Measurements from ENCODE around the gene AS3MT.
"Not testable (repeated sequence)": the region's sequence is repeated elsewhere in the genome, so short reads cannot be mapped to it uniquely, and the experiment has no call there.

Gene AS3MT
- 0 to 0.07 (median 0) reads per million in 18 experiments for total RNA-seq

DNA sequence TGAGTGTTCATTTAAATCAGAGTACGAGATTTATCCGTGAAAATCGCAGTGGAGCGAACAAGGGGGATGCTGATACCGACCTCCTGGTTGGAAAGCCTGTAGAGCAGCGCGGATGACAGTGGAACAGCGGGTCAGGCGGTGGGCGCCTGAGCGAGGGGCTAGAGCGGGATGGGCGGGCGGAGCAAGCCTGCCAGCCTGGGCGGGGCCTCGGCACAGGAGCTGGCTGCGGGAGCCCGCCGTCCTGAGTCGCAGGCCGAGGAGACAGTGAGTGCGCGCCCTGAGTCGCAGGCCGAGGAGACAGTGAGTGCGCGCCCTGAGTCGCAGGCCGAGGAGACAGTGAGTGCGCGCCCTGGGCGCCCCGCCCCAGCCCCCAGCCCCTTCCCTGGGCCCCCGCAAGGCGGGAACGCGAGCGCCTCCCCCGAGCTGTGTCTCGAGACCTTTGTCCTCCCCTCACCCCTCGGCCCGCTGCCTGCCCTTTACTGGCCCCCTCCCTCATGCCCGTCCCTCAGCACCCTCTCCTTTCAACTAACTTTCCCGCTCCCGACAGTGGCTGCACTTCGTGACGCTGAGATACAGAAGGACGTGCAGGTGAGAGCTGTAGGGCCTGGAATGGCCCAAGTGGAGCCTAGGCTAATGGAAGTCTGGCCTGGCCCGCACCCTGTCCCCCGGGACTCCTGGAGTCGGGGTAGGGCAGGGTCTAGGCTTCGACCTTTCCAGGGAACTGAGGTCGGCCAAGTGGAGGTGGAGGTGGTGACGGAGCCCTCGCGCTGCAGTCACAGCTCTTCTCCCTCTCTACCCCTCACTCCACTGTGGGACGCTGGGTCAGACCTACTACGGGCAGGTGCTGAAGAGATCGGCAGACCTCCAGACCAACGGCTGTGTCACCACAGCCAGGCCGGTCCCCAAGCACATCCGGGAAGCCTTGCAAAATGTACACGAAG lies at the start of gene AS3MT:
Gene AS3MT (plus strand): TSS at position 213 of the 941 bp plus-strand sequence. CDS start 123 bp downstream, at position 336.
- no peak for DNase-seq

- DNase-seq: not testable (repeated sequence)
These were observed 49.3 kb upstream of the AS3MT start for GRCh38 chr10:102820008-102820407.

- DNase-seq: no peak
These were observed 47.0 kb upstream of the AS3MT start for GRCh38 chr10:102822222-102822621.

DNA sequence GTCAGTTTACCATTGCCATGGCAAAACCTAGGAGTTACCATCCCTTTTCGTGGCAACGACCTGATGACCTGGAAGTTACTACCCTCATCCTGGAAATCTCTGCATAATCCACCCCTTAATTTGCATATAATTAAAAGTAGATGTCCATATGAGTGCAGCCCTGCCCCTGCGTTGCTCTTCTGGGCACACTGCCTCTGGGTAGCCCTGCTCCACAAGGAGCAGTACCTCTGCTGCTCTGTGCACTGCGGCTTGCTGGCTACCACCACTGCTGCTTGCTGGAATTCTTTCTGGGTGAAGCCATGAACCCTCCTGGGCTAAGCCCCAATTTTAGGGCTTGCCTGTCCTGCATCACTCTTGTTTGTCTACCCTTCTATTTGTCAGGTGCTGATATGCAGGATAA lies 44.6 kb upstream of the AS3MT start:
- DNase-seq: no peak

DNA sequence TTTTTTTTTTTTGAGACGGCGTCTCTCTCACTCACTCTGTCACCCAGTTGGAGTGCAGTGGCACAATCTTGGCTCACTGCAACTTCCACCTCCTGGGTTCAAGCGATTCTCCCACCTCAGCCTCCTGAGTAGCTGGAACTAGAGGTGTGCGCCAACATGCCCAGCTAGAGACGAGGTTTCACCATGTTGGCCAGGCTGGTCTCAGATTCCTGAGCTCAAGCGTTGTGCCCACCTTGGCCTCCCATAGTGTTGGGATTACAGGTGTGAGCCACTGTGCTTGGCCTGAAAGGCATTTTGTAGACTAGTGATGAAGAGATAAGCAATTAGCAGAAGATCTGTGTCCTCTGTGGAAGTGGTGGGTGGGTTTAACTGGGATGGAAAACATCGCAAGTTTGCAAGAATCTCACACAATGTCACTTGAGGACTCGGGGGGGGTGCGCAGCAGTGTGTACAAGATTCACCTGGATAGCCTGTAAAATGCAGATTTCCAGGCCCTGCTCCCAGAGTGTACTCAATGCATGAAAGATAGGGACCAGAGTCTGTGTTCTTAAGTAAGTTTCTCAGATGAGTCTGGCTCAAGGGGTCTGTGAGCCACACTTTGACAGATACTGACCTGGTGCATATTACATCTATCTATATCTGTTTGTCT lies 43.0 kb upstream of the AS3MT start:
- no peak for DNase-seq

DNA sequence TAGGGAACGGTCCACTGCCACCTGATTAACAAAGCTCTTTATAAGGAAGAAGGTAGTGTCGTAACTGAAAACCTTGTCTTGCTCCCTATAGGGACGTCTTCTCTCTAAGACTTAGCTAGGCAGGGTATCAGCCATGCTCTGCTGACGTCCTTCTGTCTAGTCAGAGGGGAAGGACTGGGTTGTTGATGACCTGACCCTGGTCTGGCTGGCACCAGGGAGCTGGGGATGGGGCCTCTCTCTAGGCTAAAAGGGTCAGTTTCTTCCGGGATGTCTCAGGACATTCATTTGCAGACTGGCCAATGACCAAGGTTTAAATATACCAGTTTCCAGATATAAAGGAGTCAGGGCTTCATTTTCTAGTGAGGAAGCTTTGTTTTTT lies 41.7 kb upstream of the AS3MT start:
- no peak for DNase-seq

GRCh38 chr10:102831322-102832071 lies 37.8 kb upstream of the AS3MT start:
- DNase-seq: no peak

- DNase-seq: no peak
These were observed 37.0 kb upstream of the AS3MT start for GRCh38 chr10:102832248-102832647.

- DNase-seq: no peak
These were observed 36.3 kb upstream of the AS3MT start for GRCh38 chr10:102832987-102833386.

DNA sequence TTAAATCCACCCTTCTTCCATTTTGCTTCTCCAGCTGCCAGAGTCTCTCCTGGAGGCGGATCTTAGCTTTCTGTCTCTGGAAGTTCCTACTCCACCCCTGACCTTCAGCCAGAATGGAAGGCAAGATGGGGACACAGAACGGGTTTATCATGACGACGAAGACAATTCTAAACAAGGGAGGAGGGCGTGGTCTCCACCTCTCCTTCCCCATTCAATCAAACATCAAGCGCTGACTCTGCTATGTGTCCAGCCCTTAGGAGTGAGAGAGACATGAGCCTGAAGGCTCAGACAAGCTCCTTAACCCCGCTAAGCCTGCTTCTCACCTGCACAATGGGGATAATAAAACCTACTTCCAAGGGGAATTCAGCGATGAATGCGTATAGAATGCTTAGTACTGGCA lies 35.1 kb upstream of the AS3MT start:
- no peak for DNase-seq

DNA sequence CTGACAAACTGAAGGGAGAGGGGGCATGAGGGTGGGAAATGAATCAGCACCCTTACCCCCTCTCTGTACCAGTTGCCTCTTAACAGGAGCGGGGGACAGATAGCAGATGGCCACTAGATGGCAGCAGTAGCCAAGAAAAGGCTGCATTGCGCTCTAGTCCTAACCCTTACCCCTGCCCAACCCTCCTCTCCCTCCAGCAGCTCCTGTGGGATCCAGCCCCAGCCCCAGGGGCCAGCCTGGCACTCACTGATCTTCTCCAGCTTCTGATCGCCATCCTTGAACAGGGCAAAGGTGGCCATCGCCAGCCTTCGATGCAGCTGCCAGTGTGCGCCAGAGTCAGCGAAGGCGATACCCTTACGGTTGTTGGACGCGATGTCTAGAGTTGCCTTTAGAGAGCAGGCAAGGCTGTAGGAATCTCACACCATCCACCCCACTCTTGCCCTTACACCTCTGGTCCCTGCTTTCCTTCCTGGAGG lies 34.2 kb upstream of the AS3MT start:
- DNase-seq: peak; percentile 77 to 79

DNA sequence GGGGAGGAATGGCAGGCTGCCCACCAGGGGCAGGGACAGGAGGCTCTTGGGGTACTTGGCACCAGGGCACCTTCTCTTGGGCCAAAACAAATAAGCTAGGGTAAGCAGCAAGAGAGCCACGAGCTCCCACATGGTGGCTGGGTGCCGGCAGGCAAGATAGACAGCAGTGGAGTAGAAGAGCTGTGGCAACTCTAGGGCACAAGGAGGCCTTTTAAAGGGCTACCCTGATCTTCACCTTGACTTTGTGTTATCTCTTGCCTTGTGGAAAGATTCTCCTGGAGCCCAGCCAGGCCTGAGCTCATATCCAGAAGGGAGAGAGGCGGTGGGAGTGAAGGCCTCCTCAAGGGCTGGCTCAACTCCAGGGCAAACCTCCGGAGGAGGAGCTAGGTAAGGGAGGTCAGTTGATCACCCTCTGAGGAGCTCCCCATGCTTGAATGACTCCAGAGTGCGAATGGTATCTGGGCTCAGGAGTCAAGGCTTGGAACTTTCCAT lies 32.0 kb upstream of the AS3MT start, which contains the start of gene CYP17A1:
Gene CYP17A1 (minus strand): TSS at position 184 of the 492 bp plus-strand sequence. CDS start 52 bp downstream, at position 132.
- DNase-seq: no peak

DNA sequence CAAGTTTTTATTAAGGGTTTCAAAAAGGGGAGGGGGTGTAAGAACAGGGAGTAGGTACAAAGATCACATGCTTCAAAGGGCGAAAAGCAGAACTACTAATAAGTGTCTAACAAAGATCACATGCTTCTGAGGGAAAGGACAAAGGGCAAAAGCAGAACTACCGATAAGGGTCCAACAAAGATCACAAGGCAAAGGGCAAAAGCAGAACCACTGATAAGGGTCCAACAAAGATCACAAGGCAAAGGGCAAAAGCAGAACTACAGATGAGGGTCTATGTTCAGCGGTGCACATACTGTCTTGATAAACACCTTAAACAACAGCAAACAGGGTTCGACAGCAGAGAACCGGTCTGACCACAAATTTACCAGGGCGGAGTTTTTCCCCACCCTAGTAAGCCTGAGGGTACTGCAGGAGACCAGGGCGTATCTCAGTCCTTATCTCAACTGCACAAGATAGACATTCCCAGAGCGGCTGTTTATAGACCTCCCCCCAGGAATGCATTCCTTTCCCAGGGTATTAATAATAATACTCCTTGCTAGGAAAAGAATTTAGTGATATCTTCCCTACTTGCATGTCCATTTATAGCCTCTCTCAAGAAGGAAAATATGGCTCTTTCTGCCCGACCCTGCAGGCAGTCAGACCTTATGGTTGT lies 30.9 kb upstream of the AS3MT start:
- peak in 1 of 2 donors; percentile 8 for DNase-seq

- DNase-seq: no peak
These were observed 27.4 kb upstream of the AS3MT start for GRCh38 chr10:102841827-102842345.

DNA sequence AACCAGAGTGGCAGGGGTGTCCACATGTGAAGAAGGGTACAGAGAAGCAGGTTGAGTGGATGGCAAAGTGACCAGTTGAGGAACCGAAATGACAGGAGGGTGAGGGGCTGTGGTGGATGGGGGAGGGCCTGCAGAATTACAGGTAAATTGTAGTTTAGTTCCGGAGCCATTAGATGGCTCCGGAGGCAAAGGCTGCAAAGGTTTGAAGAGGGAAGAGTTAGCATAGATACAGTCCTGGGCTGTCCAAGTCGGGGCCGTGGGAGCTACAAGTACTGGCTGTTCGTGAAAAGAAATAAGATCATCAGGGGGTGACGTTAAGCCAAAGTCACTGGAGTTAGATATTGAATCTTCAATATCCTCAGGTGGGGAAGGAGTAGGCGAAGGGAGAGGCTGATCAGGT lies 26.1 kb upstream of the AS3MT start:
- not testable (repeated sequence) for DNase-seq

DNA sequence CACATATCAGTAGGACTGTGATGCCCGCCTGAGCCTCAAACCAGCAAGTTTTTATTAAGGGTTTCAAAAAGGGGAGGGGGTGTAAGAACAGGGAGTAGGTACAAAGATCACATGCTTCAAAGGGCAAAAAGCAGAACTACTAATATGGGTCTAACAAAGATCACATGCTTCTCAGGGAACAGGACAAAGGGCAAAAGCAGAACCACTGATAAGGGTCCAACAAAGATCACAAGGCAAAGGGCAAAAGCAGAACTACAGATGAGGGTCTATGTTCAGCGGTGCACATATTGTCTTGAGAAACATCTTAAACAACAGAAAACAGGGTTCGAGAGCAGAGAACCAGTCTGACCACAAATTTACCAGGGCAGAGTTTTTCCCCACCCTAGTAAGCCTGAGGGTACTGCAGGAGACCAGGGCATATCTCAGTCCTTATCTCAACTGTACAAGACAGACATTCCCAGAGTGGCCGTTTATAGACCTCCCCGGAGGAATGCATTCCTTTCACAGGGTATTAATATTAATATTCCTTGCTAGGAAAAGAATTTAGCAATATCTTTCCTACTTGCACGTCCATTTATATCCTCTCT lies 25.0 kb upstream of the AS3MT start:
- not testable (repeated sequence) for DNase-seq

- no peak for DNase-seq
These were observed 23.8 kb upstream of the AS3MT start for GRCh38 chr10:102845352-102845902.

DNA sequence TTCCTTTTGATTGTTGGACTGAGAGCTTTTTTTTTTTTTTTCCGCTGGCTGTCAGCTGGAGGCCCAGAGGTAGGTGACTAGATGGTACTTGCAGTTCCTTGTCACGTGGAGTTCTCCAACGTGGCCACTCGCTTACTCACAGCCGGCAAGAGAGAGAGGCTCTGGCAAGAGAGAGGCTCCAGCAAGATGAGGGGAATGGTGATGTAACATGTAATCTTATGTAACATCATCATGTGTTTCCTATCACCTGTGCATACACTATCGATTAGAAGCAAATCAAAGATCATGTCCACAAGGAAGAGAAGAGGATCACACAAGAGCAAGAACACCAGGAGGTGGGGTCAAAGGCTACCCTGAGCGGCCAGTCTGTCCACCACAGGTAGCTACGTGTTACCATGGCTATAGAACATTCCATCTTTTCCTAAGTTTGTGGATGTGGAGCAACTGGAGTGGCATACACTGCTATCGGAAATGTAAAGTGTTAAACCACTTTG lies 19.2 kb upstream of the AS3MT start:
- no peak for DNase-seq

- not testable (repeated sequence) for DNase-seq
These were observed 16.0 kb upstream of the AS3MT start for GRCh38 chr10:102853237-102853636.

- DNase-seq: not testable (repeated sequence)
These were observed 13.4 kb upstream of the AS3MT start for GRCh38 chr10:102855731-102856436.

Measured in inflammatory macrophage (primary cell).